ENCODE measurements around the gene CEP57L1. TPM values are rescaled to one million over a fixed set of nuclear protein-coding genes. Genes with fewer than 3 reads are reported as not detected.
A peak's percentile ranks its signal among the peaks of the same experiment; 100 is the strongest.
"Not testable (repeated sequence)": the region's sequence is repeated elsewhere in the genome, so short reads cannot be mapped to it uniquely, and the experiment has no call there.

CEP57L1 gene
- total RNA-seq, 1 experiment from 2014 or later: 26.4 TPM

DNA sequence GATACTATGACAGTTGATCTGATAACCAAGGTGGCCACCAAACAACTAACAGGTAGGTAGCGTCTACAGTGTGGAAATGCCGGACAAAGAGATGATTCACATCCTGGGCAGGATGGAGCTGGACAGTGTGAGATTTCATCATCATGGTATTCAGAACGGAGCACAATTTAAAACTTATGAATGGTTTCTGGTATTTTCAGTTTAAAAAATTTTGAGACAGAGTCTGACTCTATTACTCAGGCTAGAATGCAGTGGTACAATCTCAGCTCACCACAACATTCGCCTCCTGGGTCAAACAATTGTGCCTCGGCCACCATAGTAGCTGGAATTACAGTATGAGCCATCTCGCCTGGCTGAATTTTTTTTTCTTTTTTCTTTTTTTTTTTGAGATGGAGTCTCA, 43.8 kb downstream of the CEP57L1 start:
- no peaks in the 10 kb centered on the region for H3K9me3 ChIP-seq (ENCODE audit: low read length)
- ChIA-PET CTCF (no interaction called here), POLR2A (ENCODE audit: unreplicated experiment) (interaction anchor here (0.8 kb wide), 1 partner anchor 245 kb away, joined by 5 read pairs; no protein-coding TSS in a partner anchor)
- ATAC-seq: peak; percentile 85
- TF ChIP-seq EZH2phosphoT487 (IDR thresholded peaks at IDR 0.05; ENCODE audit: borderline replicate concordance, low read length) (no peak), EZH2 (IDR thresholded peaks at IDR 0.05; ENCODE audit: low read length, unreplicated experiment) (no peak)
- TF ChIP-seq, protein P1, sequence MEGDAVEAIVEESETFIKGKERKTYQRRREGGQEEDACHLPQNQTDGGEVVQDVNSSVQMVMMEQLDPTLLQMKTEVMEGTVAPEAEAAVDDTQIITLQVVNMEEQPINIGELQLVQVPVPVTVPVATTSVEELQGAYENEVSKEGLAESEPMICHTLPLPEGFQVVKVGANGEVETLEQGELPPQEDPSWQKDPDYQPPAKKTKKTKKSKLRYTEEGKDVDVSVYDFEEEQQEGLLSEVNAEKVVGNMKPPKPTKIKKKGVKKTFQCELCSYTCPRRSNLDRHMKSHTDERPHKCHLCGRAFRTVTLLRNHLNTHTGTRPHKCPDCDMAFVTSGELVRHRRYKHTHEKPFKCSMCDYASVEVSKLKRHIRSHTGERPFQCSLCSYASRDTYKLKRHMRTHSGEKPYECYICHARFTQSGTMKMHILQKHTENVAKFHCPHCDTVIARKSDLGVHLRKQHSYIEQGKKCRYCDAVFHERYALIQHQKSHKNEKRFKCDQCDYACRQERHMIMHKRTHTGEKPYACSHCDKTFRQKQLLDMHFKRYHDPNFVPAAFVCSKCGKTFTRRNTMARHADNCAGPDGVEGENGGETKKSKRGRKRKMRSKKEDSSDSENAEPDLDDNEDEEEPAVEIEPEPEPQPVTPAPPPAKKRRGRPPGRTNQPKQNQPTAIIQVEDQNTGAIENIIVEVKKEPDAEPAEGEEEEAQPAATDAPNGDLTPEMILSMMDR (conservative IDR thresholded peaks at IDR 0.05; ENCODE audit: low read depth, low read length): no peak
- H3K4me1 ChIP-seq (ENCODE audit: insufficient read depth, low read length): peaks cover 10% of the 10 kb centered on the region
- no peaks in the 10 kb centered on the region for H3K36me3 ChIP-seq (ENCODE audit: low read depth, low read length)
- no TSS peak for BruUV-seq (replicated peaks)
- no peak overlapping the region for H3K4me3 ChIP-seq (ENCODE audit: low read length)
- peak overlapping the region; percentile 68 for H2AFZ ChIP-seq (ENCODE audit: low read length)
- no peaks in the 10 kb centered on the region for H3K27me3 ChIP-seq (ENCODE audit: low read length)
- peak; percentile 65 for DNase-seq
- H4K20me1 ChIP-seq (ENCODE audit: low read length): no peaks in the 10 kb centered on the region
- H3K9me2 ChIP-seq (replicated peaks; ENCODE audit: low read length): no peaks in the 10 kb centered on the region
- H3K9ac ChIP-seq (ENCODE audit: low read length): no peak overlapping the region
- no peaks in the 10 kb centered on the region for H3K79me2 ChIP-seq (ENCODE audit: low read length)
- intact Hi-C loops (cut with micrococcal nuclease): no loop called here
- no peaks in the 10 kb centered on the region for H3F3A ChIP-seq (ENCODE audit: low read length, unreplicated experiment)
- 0 out of 2 replicates have a peak overlapping the region, but pooled peaks have one; percentile 1 for H3K27ac ChIP-seq (ENCODE audit: low read length)
- peak overlapping the region; percentile 27 for H3K4me2 ChIP-seq (ENCODE audit: low read length)

DNA sequence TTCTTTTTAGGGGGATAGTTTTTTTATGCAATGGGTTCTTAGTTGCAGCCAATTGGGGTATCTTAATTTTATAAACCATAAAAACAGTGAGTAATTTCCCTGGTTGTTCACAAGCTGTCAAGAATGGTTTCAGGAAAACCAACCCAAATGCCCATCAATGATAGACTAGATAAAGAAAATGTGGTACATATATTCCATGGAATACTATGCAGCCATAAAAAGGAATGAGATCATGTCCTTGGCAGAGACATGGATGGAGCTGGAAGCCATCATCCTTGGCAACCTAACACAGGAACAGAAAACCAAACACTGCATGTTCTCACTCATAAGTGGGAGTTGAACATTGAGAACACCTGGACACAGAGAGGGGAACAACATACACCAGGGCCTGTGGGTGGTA, 46.8 kb downstream of the CEP57L1 start:
- H3K4me2 ChIP-seq (ENCODE audit: low read length); BruUV-seq (replicated peaks); H3K9me2 ChIP-seq (replicated peaks; ENCODE audit: low read length); POLR2A ChIA-PET (ENCODE audit: unreplicated experiment); DNase-seq; H3K9me3 ChIP-seq (ENCODE audit: low read length); ATAC-seq; H3K79me2 ChIP-seq (ENCODE audit: low read length); H3K27me3 ChIP-seq (ENCODE audit: low read length); H3K9ac ChIP-seq (ENCODE audit: low read length); H2AFZ ChIP-seq (ENCODE audit: low read length); H3K27ac ChIP-seq (ENCODE audit: low read length); CTCF ChIA-PET; intact Hi-C loops (cut with micrococcal nuclease); H3K4me3 ChIP-seq (ENCODE audit: low read length); H3K36me3 ChIP-seq (ENCODE audit: low read depth, low read length); H3K4me1 ChIP-seq (ENCODE audit: insufficient read depth, low read length); H4K20me1 ChIP-seq (ENCODE audit: low read length); H3F3A ChIP-seq (ENCODE audit: low read length, unreplicated experiment): not testable (repeated sequence)

DNA sequence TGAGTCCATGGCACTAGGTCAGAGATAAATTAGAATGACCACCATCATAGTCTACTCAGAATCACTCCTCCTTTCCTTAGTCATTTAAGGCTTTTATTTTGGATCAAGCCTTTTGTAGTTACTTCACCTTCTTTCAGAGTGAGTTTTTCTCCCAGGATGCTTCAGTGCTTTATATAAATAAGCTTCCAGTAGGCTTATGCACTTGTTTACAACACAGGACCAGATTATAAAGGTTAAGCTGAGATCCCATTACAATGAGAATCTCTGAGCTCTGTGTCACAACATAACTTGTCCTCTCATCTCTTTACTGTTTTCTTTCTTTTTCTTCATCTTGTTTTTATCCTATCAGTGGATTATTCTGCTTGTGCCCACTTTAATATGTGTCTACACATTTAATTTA, 47.9 kb downstream of the CEP57L1 start:
- DNase-seq: no peak
- intact Hi-C loops (cut with micrococcal nuclease): no loop called here
- TF ChIP-seq EZH2phosphoT487 (IDR thresholded peaks at IDR 0.05; ENCODE audit: borderline replicate concordance, low read length) (no peak), EZH2 (IDR thresholded peaks at IDR 0.05; ENCODE audit: low read length, unreplicated experiment) (no peak)
- TF ChIP-seq, protein P1 (conservative IDR thresholded peaks at IDR 0.05; ENCODE audit: low read depth, low read length): no peak
- no peak overlapping the region for H3K27ac ChIP-seq (ENCODE audit: low read length)
- H4K20me1 ChIP-seq (ENCODE audit: low read length): no peaks in the 10 kb centered on the region
- H3K4me3 ChIP-seq (ENCODE audit: low read length): no peak overlapping the region
- H2AFZ ChIP-seq (ENCODE audit: low read length): no peak overlapping the region
- BruUV-seq (replicated peaks): no TSS peak
- H3K27me3 ChIP-seq (ENCODE audit: low read length): no peaks in the 10 kb centered on the region
- no peaks in the 10 kb centered on the region for H3K9me3 ChIP-seq (ENCODE audit: low read length)
- CTCF ChIA-PET: no interaction called here
- no peak for ATAC-seq
- no peaks in the 10 kb centered on the region for H3K9me2 ChIP-seq (replicated peaks; ENCODE audit: low read length)
- H3K4me2 ChIP-seq (ENCODE audit: low read length): no peak overlapping the region
- H3K4me1 ChIP-seq (ENCODE audit: insufficient read depth, low read length): peaks cover 10% of the 10 kb centered on the region
- POLR2A ChIA-PET (ENCODE audit: unreplicated experiment): no interaction called here
- no peaks in the 10 kb centered on the region for H3F3A ChIP-seq (ENCODE audit: low read length, unreplicated experiment)
- no peaks in the 10 kb centered on the region for H3K79me2 ChIP-seq (ENCODE audit: low read length)
- no peaks in the 10 kb centered on the region for H3K36me3 ChIP-seq (ENCODE audit: low read depth, low read length)
- no peak overlapping the region for H3K9ac ChIP-seq (ENCODE audit: low read length)

DNA sequence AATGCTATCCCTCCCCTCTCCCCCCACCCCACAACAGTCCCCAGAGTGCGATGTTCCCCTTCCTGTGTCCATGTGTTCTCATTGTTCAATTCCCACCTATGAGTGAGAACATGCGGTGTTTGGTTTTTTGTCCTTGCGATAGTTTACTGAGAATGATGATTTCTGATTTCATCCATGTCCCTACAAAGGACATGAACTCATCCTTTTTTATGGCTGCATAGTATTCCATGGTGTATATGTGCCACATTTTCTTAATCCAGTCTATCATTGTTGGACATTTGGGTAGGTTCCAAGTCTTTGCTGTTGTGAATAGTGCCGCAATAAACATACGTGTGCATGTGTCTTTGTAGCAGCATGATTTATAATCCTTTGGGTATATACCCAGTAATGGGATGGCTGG, 52.9 kb downstream of the CEP57L1 start:
- H3K9ac ChIP-seq (ENCODE audit: low read length); H3K9me3 ChIP-seq (ENCODE audit: low read length); H4K20me1 ChIP-seq (ENCODE audit: low read length); BruUV-seq (replicated peaks); DNase-seq; H3F3A ChIP-seq (ENCODE audit: low read length, unreplicated experiment); POLR2A ChIA-PET (ENCODE audit: unreplicated experiment); H3K9me2 ChIP-seq (replicated peaks; ENCODE audit: low read length); H3K79me2 ChIP-seq (ENCODE audit: low read length); H3K27ac ChIP-seq (ENCODE audit: low read length); intact Hi-C loops (cut with micrococcal nuclease); H2AFZ ChIP-seq (ENCODE audit: low read length); H3K4me3 ChIP-seq (ENCODE audit: low read length); ATAC-seq; CTCF ChIA-PET; H3K4me1 ChIP-seq (ENCODE audit: insufficient read depth, low read length); H3K27me3 ChIP-seq (ENCODE audit: low read length); H3K36me3 ChIP-seq (ENCODE audit: low read depth, low read length); H3K4me2 ChIP-seq (ENCODE audit: low read length): not testable (repeated sequence)

DNA sequence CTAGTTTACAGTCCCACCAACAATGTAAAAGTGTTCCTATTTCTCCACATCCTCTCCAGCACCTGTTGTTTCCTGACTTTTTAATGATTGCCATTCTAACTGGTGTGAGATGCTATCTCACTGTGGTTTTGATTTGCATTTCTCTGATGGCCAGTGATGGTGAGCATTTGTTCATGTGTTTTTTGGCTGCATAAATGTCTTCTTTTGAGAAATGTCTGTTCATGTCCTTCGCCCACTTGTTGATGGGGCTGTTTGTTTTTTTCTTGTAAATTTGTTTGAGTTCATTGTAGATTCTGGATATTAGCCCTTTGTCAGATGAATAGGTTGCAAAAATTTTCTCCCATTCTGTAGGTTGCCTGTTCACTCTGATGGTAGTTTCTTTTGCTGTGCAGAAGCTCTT, 53.4 kb downstream of the CEP57L1 start:
- DNase-seq; H3K9me2 ChIP-seq (replicated peaks; ENCODE audit: low read length); H3K4me3 ChIP-seq (ENCODE audit: low read length); H3K36me3 ChIP-seq (ENCODE audit: low read depth, low read length); H3F3A ChIP-seq (ENCODE audit: low read length, unreplicated experiment); H3K79me2 ChIP-seq (ENCODE audit: low read length); H3K9ac ChIP-seq (ENCODE audit: low read length); H2AFZ ChIP-seq (ENCODE audit: low read length); H3K4me1 ChIP-seq (ENCODE audit: insufficient read depth, low read length); H3K27me3 ChIP-seq (ENCODE audit: low read length); intact Hi-C loops (cut with micrococcal nuclease); BruUV-seq (replicated peaks); POLR2A ChIA-PET (ENCODE audit: unreplicated experiment); ATAC-seq; CTCF ChIA-PET; H3K4me2 ChIP-seq (ENCODE audit: low read length); H3K9me3 ChIP-seq (ENCODE audit: low read length); H4K20me1 ChIP-seq (ENCODE audit: low read length); H3K27ac ChIP-seq (ENCODE audit: low read length): not testable (repeated sequence)
